ENCODE results near the gene FBXL19.

FBXL19 gene

DNA sequence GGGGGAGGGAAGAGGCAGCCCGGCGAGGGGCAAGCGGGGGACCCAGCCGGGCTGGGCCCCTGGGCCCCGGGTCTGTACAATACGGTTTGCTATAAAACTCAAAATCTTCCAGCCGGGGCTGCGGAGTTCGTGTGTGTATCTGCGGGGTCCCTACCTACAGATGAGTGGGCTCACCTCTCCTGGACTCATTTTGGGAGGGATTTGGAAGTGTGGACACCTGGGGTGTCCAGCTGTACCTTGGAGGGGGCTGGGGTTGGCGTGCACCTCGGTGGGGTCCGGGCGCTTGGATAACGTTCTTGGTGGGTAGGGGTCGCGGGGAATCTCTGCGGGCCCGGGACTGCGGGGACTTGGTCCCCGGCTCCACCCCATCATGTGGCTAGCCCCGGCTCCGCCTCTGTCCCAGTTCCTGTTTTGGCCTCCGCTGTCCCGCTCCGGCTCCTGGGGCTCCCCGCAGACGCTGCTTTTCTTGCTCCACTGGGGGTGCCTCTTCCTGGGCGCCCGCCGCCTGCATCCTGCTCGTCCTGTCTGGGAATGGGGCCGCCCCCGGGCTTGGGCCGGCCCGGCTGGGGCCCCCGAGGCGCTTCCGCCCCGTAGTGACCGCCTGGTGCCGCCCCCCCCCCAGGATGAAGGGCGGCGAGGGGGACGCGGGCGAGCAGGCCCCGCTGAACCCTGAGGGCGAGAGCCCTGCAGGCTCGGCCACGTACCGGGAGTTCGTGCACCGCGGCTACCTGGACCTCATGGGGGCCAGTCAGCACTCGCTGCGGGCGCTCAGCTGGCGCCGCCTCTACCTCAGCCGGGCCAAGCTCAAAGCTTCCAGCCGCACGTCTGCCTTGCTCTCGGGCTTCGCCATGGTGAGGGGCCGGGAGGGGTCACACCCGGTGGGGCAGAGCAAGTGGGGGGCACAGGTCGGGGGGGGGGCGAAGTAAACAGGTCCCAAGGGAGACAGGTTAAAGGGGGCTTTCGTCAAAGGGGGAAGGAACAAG is 25.6 kb downstream of the FBXL19 start, which contains the start of gene ORAI3:
ORAI3 (plus strand) TSS at position 402 of the 983 bp plus-strand sequence; CDS start at position 624, 222 bp downstream.
- H3K9ac ChIP-seq (ENCODE audit: low read length): peak within 1 kb of the TSS; percentile 72
- H3K27me3 ChIP-seq (ENCODE audit: control insufficient read depth, insufficient read depth, low read length): no peaks in the 10 kb centered on the region
- H3K36me3 ChIP-seq (ENCODE audit: control insufficient read depth, insufficient read depth, low read length): peaks cover 21% of the 10 kb centered on the region
- peak within 1 kb of the TSS; percentile 87 for H3K27ac ChIP-seq (ENCODE audit: low read depth, low read length)
- H3K9me3 ChIP-seq (ENCODE audit: control insufficient read depth, insufficient read depth, low read depth, low read length): no peaks in the 10 kb centered on the region
- peak within 1 kb of the TSS; percentile 75 for H3K4me3 ChIP-seq (ENCODE audit: low read depth, low read length)
- H3K4me1 ChIP-seq (ENCODE audit: control insufficient read depth, insufficient read depth, low read length): peaks cover 23% of the 10 kb centered on the region

DNA sequence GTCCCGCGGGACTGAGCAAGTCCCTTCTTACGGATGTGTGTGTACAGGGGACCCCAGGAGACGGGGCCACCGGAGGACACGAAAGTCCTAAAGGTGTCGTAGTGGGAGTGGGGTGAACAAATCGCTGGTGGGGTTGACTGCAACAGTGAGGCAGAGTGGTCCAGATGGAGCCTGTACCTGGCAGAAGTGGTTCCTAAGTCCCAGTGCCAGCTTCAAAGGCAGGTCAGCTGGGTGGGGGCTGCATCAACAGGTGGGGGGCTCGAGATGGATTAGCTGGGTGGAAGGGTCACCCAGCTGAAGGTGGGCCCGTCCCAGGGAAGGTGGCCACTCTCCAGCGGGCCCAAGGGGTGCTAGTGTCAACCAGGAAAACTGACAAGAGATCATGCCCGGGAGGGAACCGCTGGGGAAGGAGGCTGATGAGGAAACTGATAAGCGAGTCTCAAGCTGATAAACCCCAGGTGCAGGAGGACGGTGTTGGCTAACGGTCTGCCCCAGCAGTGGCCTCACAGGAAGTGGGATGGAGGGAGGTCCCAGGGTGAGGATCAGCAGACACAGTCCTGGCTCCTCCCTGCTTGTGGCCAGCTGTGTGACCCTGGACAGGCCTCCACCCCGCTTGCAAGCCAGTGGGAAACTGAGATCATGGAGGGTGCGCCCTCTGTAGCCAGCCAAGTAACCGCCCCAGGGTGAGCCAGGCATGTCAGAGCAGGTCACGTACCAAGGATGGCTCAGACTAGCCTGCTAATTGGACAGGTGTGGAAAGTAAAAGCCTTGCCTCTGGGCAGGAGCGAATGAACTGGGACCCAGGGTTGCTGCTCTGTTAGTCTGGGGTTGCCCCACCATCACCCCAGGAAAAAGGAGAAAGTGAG is 26.5 kb downstream of the FBXL19 start:
- no peak overlapping the region; the same call in 1 of the 2 replicates for H3K27ac ChIP-seq (ENCODE audit: low read depth, low read length)
- H3K36me3 ChIP-seq (ENCODE audit: control insufficient read depth, insufficient read depth, low read length): peaks cover 13% of the 10 kb centered on the region
- peaks cover 23% of the 10 kb centered on the region for H3K4me1 ChIP-seq (ENCODE audit: control insufficient read depth, insufficient read depth, low read length)
- H3K27me3 ChIP-seq (ENCODE audit: control insufficient read depth, insufficient read depth, low read length): no peaks in the 10 kb centered on the region
- peak overlapping the region; percentile 72 for H3K9ac ChIP-seq (ENCODE audit: low read length)
- no peaks in the 10 kb centered on the region for H3K9me3 ChIP-seq (ENCODE audit: control insufficient read depth, insufficient read depth, low read depth, low read length)
- H3K4me3 ChIP-seq (ENCODE audit: low read depth, low read length): peak overlapping the region; percentile 75

DNA sequence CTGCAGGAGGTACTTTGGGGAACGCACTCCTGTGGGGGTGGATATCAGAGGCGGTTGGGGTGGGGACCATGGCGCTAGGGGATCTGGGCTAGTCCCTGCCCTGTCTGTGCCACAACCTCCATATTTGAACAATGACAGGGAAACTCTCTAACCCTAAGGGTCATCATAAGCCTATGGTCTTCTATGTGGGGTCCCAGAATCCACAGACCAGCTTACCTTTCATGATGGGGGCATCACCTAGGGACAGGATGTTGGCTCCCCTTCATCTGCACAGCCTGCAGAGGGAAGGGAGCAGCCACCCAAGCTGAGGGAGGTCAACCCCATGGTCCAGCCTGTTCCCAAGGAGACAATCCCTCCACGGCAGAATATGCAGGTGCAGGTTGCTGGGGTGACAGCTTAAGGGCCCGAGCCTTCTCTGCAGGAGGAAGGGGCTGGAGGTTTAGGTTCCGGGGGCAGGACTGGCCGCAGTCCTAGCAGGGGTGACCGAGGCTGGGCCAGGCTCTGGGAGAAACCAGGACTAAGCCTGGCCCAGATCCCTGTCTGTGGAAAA is 27.2 kb downstream of the FBXL19 start:
- peak overlapping the region; percentile 20 for H3K9ac ChIP-seq (ENCODE audit: low read length)
- H3K4me3 ChIP-seq (ENCODE audit: low read depth, low read length): peak overlapping the region; percentile 75
- peaks cover 23% of the 10 kb centered on the region for H3K4me1 ChIP-seq (ENCODE audit: control insufficient read depth, insufficient read depth, low read length)

DNA sequence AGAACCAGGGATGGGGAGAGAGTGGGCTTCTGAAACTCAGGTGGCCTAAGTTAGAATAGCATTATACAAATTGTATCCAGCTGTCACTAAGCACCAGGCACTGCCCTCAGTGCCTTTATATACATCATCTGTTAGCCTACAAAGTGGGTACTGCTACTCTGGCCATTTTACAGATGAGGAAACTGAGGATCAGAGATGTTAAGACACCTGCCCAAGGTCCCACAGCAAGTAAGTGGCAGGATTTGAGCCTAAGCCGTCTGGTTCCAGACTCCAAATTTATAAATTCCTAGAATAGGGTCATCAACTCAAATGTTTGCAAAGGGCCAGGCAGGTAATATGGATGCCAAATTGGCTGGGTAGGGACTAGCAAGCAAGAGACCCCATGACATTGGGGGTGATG is 27.8 kb downstream of the FBXL19 start:
- Histone ChIP-seq H3K4me3 (ENCODE audit: low read depth, low read length) (no peak overlapping the region), H3K27me3 (ENCODE audit: control insufficient read depth, insufficient read depth, low read length) (no peaks in the 10 kb centered on the region), H3K27ac (ENCODE audit: low read depth, low read length) (no peak overlapping the region), H3K9me3 (ENCODE audit: control insufficient read depth, insufficient read depth, low read depth, low read length) (no peaks in the 10 kb centered on the region), H3K36me3 (ENCODE audit: control insufficient read depth, insufficient read depth, low read length) (peaks cover 9% of the 10 kb centered on the region), H3K9ac (ENCODE audit: low read length) (no peak overlapping the region), H3K4me1 (ENCODE audit: control insufficient read depth, insufficient read depth, low read length) (peaks cover 23% of the 10 kb centered on the region)

More for the DNA sequence above, 27.2 kb downstream of the FBXL19 start:
- peaks cover 9% of the 10 kb centered on the region for H3K36me3 ChIP-seq (ENCODE audit: control insufficient read depth, insufficient read depth, low read length)
- no peaks in the 10 kb centered on the region for H3K9me3 ChIP-seq (ENCODE audit: control insufficient read depth, insufficient read depth, low read depth, low read length)
- H3K27ac ChIP-seq (ENCODE audit: low read depth, low read length): no peak overlapping the region
- H3K27me3 ChIP-seq (ENCODE audit: control insufficient read depth, insufficient read depth, low read length): no peaks in the 10 kb centered on the region

DNA sequence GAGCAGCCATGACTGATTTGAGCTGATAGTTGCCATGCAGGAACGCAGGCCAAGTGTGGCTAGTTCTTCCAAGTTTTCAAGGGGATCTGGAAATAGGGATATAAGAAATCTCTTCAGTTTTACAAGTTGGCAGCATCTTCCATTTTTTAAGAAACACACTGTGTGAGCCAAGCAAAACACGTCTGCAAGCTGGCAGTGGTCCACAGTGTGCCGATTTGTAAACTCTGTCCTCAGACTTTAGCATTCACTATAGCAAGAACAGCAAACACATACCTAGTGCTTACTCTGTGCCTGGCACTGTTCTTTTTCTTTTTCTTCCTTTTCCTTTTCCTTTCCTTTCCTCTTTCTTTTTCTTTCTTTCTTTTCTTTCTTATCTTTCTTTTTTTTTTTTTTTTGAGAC is 28.4 kb downstream of the FBXL19 start:
- Histone ChIP-seq H3K4me3 (ENCODE audit: low read depth, low read length) (no peak overlapping the region), H3K27ac (ENCODE audit: low read depth, low read length) (no peak overlapping the region), H3K36me3 (ENCODE audit: control insufficient read depth, insufficient read depth, low read length) (peaks cover 5% of the 10 kb centered on the region), H3K9ac (ENCODE audit: low read length) (no peak overlapping the region), H3K27me3 (ENCODE audit: control insufficient read depth, insufficient read depth, low read length) (no peaks in the 10 kb centered on the region), H3K9me3 (ENCODE audit: control insufficient read depth, insufficient read depth, low read depth, low read length) (no peaks in the 10 kb centered on the region), H3K4me1 (ENCODE audit: control insufficient read depth, insufficient read depth, low read length) (peaks cover 19% of the 10 kb centered on the region)

DNA sequence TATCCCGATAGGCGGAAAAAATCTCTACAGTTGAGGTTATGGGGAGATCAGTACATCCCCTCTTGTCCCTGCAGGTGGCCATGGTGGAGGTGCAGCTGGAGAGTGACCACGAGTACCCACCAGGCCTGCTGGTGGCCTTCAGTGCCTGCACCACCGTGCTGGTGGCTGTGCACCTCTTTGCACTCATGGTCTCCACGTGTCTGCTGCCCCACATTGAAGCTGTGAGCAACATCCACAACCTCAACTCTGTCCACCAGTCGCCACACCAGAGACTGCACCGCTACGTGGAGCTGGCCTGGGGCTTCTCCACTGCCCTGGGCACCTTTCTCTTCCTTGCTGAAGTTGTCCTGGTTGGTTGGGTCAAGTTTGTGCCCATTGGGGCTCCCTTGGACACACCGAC is 29.7 kb downstream of the FBXL19 start:
- Histone ChIP-seq H3K27ac (ENCODE audit: low read depth, low read length) (no peak overlapping the region), H3K4me1 (ENCODE audit: control insufficient read depth, insufficient read depth, low read length) (peaks cover 14% of the 10 kb centered on the region), H3K9me3 (ENCODE audit: control insufficient read depth, insufficient read depth, low read depth, low read length) (no peaks in the 10 kb centered on the region), H3K9ac (ENCODE audit: low read length) (no peak overlapping the region), H3K27me3 (ENCODE audit: control insufficient read depth, insufficient read depth, low read length) (no peaks in the 10 kb centered on the region), H3K4me3 (ENCODE audit: low read depth, low read length) (no peak overlapping the region), H3K36me3 (ENCODE audit: control insufficient read depth, insufficient read depth, low read length) (no peaks in the 10 kb centered on the region)

DNA sequence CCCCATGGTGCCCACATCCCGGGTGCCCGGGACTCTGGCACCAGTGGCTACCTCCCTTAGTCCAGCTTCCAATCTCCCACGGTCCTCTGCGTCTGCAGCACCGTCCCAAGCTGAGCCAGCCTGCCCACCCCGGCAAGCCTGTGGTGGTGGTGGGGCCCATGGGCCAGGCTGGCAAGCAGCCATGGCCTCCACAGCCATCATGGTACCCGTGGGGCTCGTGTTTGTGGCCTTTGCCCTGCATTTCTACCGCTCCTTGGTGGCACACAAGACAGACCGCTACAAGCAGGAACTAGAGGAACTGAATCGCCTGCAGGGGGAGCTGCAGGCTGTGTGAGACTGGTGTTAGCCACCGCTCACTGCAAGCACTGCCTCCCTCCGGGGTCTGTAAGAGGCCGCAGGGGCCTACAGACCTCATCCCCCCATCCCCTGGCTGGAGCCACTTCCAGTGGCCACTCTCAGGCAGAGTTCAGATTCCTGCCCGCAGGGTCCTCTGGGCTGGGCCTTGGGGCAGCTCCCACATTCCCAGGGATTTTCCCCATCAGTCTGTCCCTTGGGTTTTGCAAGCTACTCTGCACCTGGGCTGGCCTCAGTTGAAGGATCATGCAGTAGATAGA is 30.2 kb downstream of the FBXL19 start:
- Histone ChIP-seq H3K36me3 (ENCODE audit: control insufficient read depth, insufficient read depth, low read length) (peaks cover under 1% of the 10 kb centered on the region; the same call in 1 of the 2 replicates), H3K9me3 (ENCODE audit: control insufficient read depth, insufficient read depth, low read depth, low read length) (no peaks in the 10 kb centered on the region), H3K4me3 (ENCODE audit: low read depth, low read length) (no peak overlapping the region), H3K9ac (ENCODE audit: low read length) (no peak overlapping the region), H3K27me3 (ENCODE audit: control insufficient read depth, insufficient read depth, low read length) (no peaks in the 10 kb centered on the region), H3K27ac (ENCODE audit: low read depth, low read length) (no peak overlapping the region), H3K4me1 (ENCODE audit: control insufficient read depth, insufficient read depth, low read length) (peaks cover 16% of the 10 kb centered on the region)

DNA sequence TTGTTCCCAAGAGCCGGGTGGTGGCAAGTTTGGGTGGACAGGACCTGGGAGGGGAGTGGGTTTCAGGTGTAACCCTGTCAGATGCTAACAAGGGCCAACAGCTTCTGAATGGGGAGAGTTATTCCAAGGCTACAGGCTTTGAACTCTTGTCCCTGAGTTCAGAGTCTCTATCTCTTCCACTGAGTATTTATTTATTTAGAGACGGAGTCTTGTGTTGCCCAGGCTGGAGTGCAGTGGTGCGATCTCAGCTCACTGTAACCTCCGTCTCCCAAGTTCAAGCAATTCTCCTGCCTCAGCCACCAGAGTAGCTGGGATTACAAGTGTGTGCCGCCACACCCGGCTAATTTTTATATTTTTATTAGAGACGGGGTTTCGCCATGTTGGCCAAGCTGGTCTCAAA is 31.6 kb downstream of the FBXL19 start:
- Histone ChIP-seq H3K27me3 (ENCODE audit: control insufficient read depth, insufficient read depth, low read length) (no peaks in the 10 kb centered on the region), H3K36me3 (ENCODE audit: control insufficient read depth, insufficient read depth, low read length) (peaks cover 15% of the 10 kb centered on the region), H3K9ac (ENCODE audit: low read length) (no peak overlapping the region), H3K4me1 (ENCODE audit: control insufficient read depth, insufficient read depth, low read length) (peaks cover 13% of the 10 kb centered on the region), H3K4me3 (ENCODE audit: low read depth, low read length) (no peak overlapping the region), H3K9me3 (ENCODE audit: control insufficient read depth, insufficient read depth, low read depth, low read length) (no peaks in the 10 kb centered on the region), H3K27ac (ENCODE audit: low read depth, low read length) (no peak overlapping the region)

DNA sequence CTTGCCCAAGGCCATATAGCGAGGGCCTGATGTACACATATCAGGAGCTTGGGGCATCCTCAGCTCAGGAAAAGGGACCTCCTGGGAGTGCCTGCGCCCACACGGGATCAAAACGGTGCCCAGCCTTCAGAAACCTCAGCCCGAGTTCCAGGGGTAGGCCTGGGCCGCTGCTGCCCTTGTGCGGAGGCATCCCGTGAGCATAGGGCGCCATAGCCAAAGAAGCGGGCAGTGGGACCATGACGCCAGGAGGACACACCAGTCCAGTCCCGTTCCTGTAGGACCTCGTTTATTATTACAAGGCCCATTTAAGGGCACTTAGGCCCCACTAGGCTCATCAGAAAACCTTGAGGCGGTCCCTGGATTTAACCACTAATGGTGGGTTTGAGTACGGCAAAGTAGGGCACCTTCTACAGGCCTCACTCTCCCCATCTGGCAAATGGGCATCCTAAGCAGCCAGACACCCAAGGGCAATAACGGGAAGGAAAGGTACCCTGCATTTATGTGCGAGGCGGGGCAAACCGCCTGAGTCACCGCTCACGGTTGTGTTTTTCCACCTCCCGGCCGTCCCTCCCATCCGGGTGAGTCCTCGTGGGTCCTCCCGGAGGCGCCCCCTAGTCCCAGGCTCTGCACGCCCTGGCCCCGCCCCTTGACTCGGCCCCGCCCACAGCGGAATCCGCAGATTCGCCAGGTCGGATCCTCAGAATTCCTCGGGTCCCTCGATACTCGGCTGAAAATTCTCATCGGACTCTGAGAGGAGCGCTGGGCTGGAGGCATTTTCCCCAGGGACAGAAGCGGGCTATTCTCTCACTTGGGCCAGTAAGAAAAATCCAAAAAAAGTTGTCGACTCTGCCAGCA is 33.5 kb downstream of the FBXL19 start:
- Histone ChIP-seq H3K9ac (ENCODE audit: low read length) (peak overlapping the region; percentile 100), H3K36me3 (ENCODE audit: control insufficient read depth, insufficient read depth, low read length) (peaks cover 32% of the 10 kb centered on the region), H3K4me1 (ENCODE audit: control insufficient read depth, insufficient read depth, low read length) (peaks cover 6% of the 10 kb centered on the region; the same call in 1 of the 2 replicates), H3K27ac (ENCODE audit: low read depth, low read length) (peak overlapping the region; percentile 100), H3K4me3 (ENCODE audit: low read depth, low read length) (peak overlapping the region; percentile 84), H3K27me3 (ENCODE audit: control insufficient read depth, insufficient read depth, low read length) (no peaks in the 10 kb centered on the region), H3K9me3 (ENCODE audit: control insufficient read depth, insufficient read depth, low read depth, low read length) (no peaks in the 10 kb centered on the region)
